ENCODE results near the gene PXDN.

DNA sequence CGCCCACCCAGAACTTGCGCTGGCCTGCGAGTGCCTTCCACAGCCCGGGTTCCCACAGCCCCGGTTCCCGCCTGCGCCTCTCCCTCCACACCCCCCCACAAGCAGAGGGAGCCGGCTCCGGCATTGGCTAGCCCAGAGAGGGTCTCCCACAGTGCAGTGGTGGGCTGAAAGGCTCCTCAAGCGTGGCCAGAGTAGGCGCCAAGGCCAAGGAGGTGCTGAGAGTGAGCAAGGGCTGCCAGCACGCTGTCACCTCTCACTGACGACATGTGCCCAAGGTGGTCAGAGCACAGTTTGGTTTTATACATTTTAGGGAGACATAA lies 15.3 kb upstream of the PXDN start:
- TF ChIP-seq, protein P1, sequence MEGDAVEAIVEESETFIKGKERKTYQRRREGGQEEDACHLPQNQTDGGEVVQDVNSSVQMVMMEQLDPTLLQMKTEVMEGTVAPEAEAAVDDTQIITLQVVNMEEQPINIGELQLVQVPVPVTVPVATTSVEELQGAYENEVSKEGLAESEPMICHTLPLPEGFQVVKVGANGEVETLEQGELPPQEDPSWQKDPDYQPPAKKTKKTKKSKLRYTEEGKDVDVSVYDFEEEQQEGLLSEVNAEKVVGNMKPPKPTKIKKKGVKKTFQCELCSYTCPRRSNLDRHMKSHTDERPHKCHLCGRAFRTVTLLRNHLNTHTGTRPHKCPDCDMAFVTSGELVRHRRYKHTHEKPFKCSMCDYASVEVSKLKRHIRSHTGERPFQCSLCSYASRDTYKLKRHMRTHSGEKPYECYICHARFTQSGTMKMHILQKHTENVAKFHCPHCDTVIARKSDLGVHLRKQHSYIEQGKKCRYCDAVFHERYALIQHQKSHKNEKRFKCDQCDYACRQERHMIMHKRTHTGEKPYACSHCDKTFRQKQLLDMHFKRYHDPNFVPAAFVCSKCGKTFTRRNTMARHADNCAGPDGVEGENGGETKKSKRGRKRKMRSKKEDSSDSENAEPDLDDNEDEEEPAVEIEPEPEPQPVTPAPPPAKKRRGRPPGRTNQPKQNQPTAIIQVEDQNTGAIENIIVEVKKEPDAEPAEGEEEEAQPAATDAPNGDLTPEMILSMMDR (IDR thresholded peaks at IDR 0.05): no peak
- TF ChIP-seq EP300 (IDR thresholded peaks at IDR 0.05): no peak
- no peak for TF ChIP-seq POLR2AphosphoS5 (IDR thresholded peaks at IDR 0.05)
- TF ChIP-seq POLR2A (IDR thresholded peaks at IDR 0.05): no peak

Data from stomach (tissue), 4 donors.